ENCODE measurements around the gene NDUFC1. TPM values are rescaled to one million over a fixed set of nuclear protein-coding genes. Genes with fewer than 3 reads are reported as not detected.

Gene NDUFC1
- total and polyA plus RNA-seq, 2 donors (not counting 3 experiments of a cell fraction or from before 2014, with no cell fraction given), result 65.2 to 78.1 TPM

- no peak for FAIRE-seq
- no peaks in the 10 kb centered on the region for H3K27me3 ChIP-seq (ENCODE audit: control insufficient read depth in 2 of 2, insufficient read depth in 2 of 2, low read length in 2 of 2)
- ChIA-PET CTCF (interaction anchor here (0.6 to 2.2 kb wide), 5 partner anchors 8 to 216 kb away, joined by 3 to 7 read pairs (median 3); no protein-coding TSS in a partner anchor), POLR2A (no interaction called here)
- no peak overlapping the region for H2AFZ ChIP-seq (ENCODE audit: low read depth, low read length)
- no peak overlapping the region for H3K4me2 ChIP-seq (ENCODE audit: insufficient read depth, low read length)
- no peaks in the 10 kb centered on the region for H3K9me1 ChIP-seq (replicated peaks; ENCODE audit: control insufficient read depth, extremely low read depth, insufficient read depth, low read length)
- H4K20me1 ChIP-seq (replicated peaks; ENCODE audit: control insufficient read depth, extremely low read depth, insufficient read depth, low read length), result no peaks in the 10 kb centered on the region
- no peak overlapping the region for H3K27ac ChIP-seq (ENCODE audit: insufficient read depth, low read depth, low read length)
- no peaks in the 10 kb centered on the region for H3K79me2 ChIP-seq (ENCODE audit: control insufficient read depth, insufficient read depth, low read length)
- no peak for DNase-seq (ENCODE audit: low read depth, low spot score)
- intact Hi-C loops (cut with micrococcal nuclease), result no loop called here
- H3K36me3 ChIP-seq (ENCODE audit: control insufficient read depth in 2 of 2, extremely low read depth in 1 of 2, insufficient read depth in 2 of 2, low read length in 2 of 2), result no peaks in the 10 kb centered on the region
- no peak overlapping the region for H3K4me3 ChIP-seq (replicated peaks in 1 of 3; ENCODE audit: insufficient read depth in 1 of 3, low read depth in 1 of 3, low read length in 3 of 3)
- dilution Hi-C loops (cut with MboI; ENCODE audit: extremely low pct_ligation_motif_present, low sequenced_read_pairs), result no loop called here
- peaks cover 6% of the 10 kb centered on the region for H3K4me1 ChIP-seq (ENCODE audit: control insufficient read depth, extremely low read depth, insufficient read depth, low read length)
- no peaks in the 10 kb centered on the region for H3K9me3 ChIP-seq (replicated peaks; ENCODE audit: control insufficient read depth, insufficient read depth, low read length)
- H3K9ac ChIP-seq (replicated peaks; ENCODE audit: extremely low read depth, insufficient read depth, low read length), result no peak overlapping the region
- BruUV-seq (replicated peaks), result no TSS peak
- no peak for TF ChIP-seq MAX (IDR thresholded peaks at IDR 0.05; ENCODE audit: insufficient read depth, insufficient read length)
- no peak for TF ChIP-seq FOS (IDR thresholded peaks at IDR 0.05; ENCODE audit: borderline replicate concordance, insufficient read depth, low read length)
Observed at GRCh38 chr4:139246166-139246565, 56.1 kb downstream of the NDUFC1 start.

DNA sequence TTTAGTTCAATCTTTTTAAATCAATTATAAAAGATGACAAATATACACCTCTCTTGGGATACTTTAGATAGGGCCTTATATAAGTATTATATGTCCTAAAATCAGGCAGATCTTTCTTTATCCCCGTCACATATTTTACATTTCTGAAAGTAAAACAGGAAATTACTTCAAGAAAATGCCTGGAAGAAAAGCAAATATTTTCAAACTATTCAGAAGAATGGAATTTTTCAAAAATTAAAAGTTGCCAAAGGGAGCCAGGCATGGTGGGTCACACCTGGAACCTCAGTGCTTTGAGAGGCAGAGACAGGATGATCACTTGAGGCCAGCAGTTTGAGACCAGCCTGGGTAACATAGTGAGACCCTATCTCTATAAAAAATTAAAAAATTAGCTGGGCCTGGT lies 56.7 kb downstream of the NDUFC1 start:
- POLR2A ChIA-PET, result no interaction called here
- DNase-seq (ENCODE audit: low read depth, low spot score), result peak; percentile 42

More for the DNA sequence above, 56.7 kb downstream of the NDUFC1 start:
- H3K79me2 ChIP-seq (ENCODE audit: control insufficient read depth, insufficient read depth, low read length), result no peaks in the 10 kb centered on the region
- H3K27ac ChIP-seq (ENCODE audit: insufficient read depth, low read depth, low read length), result no peak overlapping the region
- H4K20me1 ChIP-seq (replicated peaks; ENCODE audit: control insufficient read depth, extremely low read depth, insufficient read depth, low read length), result no peaks in the 10 kb centered on the region
- H3K9me3 ChIP-seq (replicated peaks; ENCODE audit: control insufficient read depth, insufficient read depth, low read length), result no peaks in the 10 kb centered on the region
- no peak overlapping the region for H3K4me3 ChIP-seq (replicated peaks in 1 of 3; ENCODE audit: insufficient read depth in 1 of 3, low read depth in 1 of 3, low read length in 3 of 3)
- H3K4me2 ChIP-seq (ENCODE audit: insufficient read depth, low read length), result no peak overlapping the region
- BruUV-seq (replicated peaks), result no TSS peak
- H3K9ac ChIP-seq (replicated peaks; ENCODE audit: extremely low read depth, insufficient read depth, low read length), result no peak overlapping the region
- H3K27me3 ChIP-seq (ENCODE audit: control insufficient read depth in 2 of 2, insufficient read depth in 2 of 2, low read length in 2 of 2), result no peaks in the 10 kb centered on the region
- no peak overlapping the region for H2AFZ ChIP-seq (ENCODE audit: low read depth, low read length)
- dilution Hi-C loops (cut with MboI; ENCODE audit: extremely low pct_ligation_motif_present, low sequenced_read_pairs), result no loop called here
- FAIRE-seq, result no peak
- peaks cover 6% of the 10 kb centered on the region for H3K4me1 ChIP-seq (ENCODE audit: control insufficient read depth, extremely low read depth, insufficient read depth, low read length)
- no peaks in the 10 kb centered on the region for H3K9me1 ChIP-seq (replicated peaks; ENCODE audit: control insufficient read depth, extremely low read depth, insufficient read depth, low read length)
- TF ChIP-seq FOS (IDR thresholded peaks at IDR 0.05; ENCODE audit: borderline replicate concordance, insufficient read depth, low read length) (no peak), MYC (IDR thresholded peaks at IDR 0.05; ENCODE audit: low read depth, low read length) (no peak), EZH2 (IDR thresholded peaks at IDR 0.05; ENCODE audit: borderline replicate concordance, low read depth, low read length, severe bottlenecking) (no peak), POLR2A (IDR thresholded peaks at IDR 0.05; ENCODE audit: low read depth, low read length) (no peak), MAX (IDR thresholded peaks at IDR 0.05; ENCODE audit: insufficient read depth, insufficient read length) (no peak), JUN (IDR thresholded peaks at IDR 0.05; ENCODE audit: borderline replicate concordance, insufficient read depth, insufficient read length, low read depth) (no peak), POLR2AphosphoS5 (IDR thresholded peaks at IDR 0.05; ENCODE audit: insufficient read depth, low read depth, low read length) (no peak), GATA2 (IDR thresholded peaks at IDR 0.05; ENCODE audit: insufficient read depth, insufficient read length, low read depth, low read length) (no peak)
- TF ChIP-seq, protein P1, sequence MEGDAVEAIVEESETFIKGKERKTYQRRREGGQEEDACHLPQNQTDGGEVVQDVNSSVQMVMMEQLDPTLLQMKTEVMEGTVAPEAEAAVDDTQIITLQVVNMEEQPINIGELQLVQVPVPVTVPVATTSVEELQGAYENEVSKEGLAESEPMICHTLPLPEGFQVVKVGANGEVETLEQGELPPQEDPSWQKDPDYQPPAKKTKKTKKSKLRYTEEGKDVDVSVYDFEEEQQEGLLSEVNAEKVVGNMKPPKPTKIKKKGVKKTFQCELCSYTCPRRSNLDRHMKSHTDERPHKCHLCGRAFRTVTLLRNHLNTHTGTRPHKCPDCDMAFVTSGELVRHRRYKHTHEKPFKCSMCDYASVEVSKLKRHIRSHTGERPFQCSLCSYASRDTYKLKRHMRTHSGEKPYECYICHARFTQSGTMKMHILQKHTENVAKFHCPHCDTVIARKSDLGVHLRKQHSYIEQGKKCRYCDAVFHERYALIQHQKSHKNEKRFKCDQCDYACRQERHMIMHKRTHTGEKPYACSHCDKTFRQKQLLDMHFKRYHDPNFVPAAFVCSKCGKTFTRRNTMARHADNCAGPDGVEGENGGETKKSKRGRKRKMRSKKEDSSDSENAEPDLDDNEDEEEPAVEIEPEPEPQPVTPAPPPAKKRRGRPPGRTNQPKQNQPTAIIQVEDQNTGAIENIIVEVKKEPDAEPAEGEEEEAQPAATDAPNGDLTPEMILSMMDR (IDR thresholded peaks at IDR 0.05; ENCODE audit: extremely low read depth in 1 of 2, insufficient read depth in 1 of 2, low read depth in 1 of 2, low read length in 2 of 2), result no peak
- CTCF ChIA-PET, result interaction anchor here (0.6 to 2.2 kb wide), 4 partner anchors 9 to 215 kb away, joined by 3 to 7 read pairs (median 4); no protein-coding TSS in a partner anchor
- intact Hi-C loops (cut with micrococcal nuclease), result no loop called here
- H3K36me3 ChIP-seq (ENCODE audit: control insufficient read depth in 2 of 2, extremely low read depth in 1 of 2, insufficient read depth in 2 of 2, low read length in 2 of 2), result no peaks in the 10 kb centered on the region
